Measurements from ENCODE around the gene STAU1.

DNA sequence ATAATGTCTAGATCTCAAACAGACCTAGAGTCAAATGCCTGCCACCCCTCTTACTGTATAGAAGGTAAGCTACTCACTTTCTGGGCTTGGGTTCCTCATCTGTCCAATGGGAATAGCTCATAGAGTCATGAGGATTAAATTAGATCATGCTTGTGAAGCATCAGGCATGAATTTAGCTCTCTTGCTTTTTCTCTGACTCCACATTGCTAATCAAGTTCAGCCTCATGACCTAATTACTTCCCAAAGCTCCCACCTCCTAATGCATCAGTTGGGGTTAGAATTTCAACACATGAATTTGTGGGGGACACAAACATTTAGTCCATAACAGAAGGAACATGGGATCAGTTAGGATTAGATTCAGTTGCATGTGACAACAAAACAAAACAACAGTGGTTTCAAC lies 26.4 kb upstream of the STAU1 start:
- TF ChIP-seq, protein P1, sequence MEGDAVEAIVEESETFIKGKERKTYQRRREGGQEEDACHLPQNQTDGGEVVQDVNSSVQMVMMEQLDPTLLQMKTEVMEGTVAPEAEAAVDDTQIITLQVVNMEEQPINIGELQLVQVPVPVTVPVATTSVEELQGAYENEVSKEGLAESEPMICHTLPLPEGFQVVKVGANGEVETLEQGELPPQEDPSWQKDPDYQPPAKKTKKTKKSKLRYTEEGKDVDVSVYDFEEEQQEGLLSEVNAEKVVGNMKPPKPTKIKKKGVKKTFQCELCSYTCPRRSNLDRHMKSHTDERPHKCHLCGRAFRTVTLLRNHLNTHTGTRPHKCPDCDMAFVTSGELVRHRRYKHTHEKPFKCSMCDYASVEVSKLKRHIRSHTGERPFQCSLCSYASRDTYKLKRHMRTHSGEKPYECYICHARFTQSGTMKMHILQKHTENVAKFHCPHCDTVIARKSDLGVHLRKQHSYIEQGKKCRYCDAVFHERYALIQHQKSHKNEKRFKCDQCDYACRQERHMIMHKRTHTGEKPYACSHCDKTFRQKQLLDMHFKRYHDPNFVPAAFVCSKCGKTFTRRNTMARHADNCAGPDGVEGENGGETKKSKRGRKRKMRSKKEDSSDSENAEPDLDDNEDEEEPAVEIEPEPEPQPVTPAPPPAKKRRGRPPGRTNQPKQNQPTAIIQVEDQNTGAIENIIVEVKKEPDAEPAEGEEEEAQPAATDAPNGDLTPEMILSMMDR (conservative IDR thresholded peaks at IDR 0.05 in 1 of 2, IDR thresholded peaks at IDR 0.05 in 1 of 2; ENCODE audit: low read depth in 1 of 2, low read length in 2 of 2), result no peak
- no peak for TF ChIP-seq EZH2 (IDR thresholded peaks at IDR 0.05; ENCODE audit: low read length, missing control alignments)

Measured in fibroblast of lung (primary cell).